HepG2 (cell line): Measurements from ENCODE around the gene OAF. TPM values are rescaled to one million over a fixed set of nuclear protein-coding genes. Genes with fewer than 3 reads are reported as not detected.

Source experiments
- ATF7 ChIP-seq, 2 experiments: fragments of 450-650 bp in 1 of 2; sonication (generic) in 1 of 2; formaldehyde crosslinking in 1 of 2; IDR thresholded peaks; 2 replicates each; pipeline versions ENCODE4 v1.4.0 to v1.6.1; 2016 to 2020; ENCODE audit warnings: antibody characterized with exemption in 1 of 2, mild to moderate bottlenecking in 1 of 2, missing genetic modification reagents in 1 of 2
- HOXA7 ChIP-seq: sonication (generic); formaldehyde crosslinking; IDR thresholded peaks from 2 replicates; pipeline ENCODE4 v1.8.1; 2022; ENCODE audit warnings: mild to moderate bottlenecking, missing genetic modification reagents, moderate library complexity
- MAZ ChIP-seq, 2 experiments: sonication (generic) in 1 of 2; formaldehyde crosslinking in 1 of 2; IDR thresholded peaks; 2 replicates each; pipeline versions ENCODE4 v1.5.0 to v1.6.1; 2012 to 2020; ENCODE audit warnings: low read depth in 2 of 2, mild to moderate bottlenecking in 2 of 2, borderline replicate concordance in 1 of 2, improper control_type of control experiment in 1 of 2, low read length in 1 of 2, missing genetic modification reagents in 1 of 2, moderate library complexity in 1 of 2
- NFKB2 ChIP-seq: sonication (generic); formaldehyde crosslinking; IDR thresholded peaks from 2 replicates; pipeline ENCODE4 v1.4.0; 2020; ENCODE audit warnings: missing genetic modification reagents, borderline replicate concordance
- PRPF4 ChIP-seq: fragments of 200-400 bp; formaldehyde crosslinking; IDR thresholded peaks from 2 replicates; pipeline ENCODE4 v1.6.1; 2016; ENCODE audit warnings: low read length, low read depth; ENCODE audit not compliant: poor library complexity, severe bottlenecking
- TMF1 ChIP-seq: sonication (generic); formaldehyde crosslinking; IDR thresholded peaks from 2 replicates; pipeline ENCODE4 v1.8.1; 2022; ENCODE audit warnings: low read depth, missing genetic modification reagents
- ZFP37 ChIP-seq: sonication (generic); formaldehyde crosslinking; IDR thresholded peaks from 2 replicates; pipeline ENCODE4 v1.4.0; 2020; ENCODE audit warnings: missing genetic modification reagents, borderline replicate concordance
- ZNF205 ChIP-seq: IDR thresholded peaks from 2 replicates; pipeline ENCODE4 v1.6.1; 2018; ENCODE audit warnings: missing biosample characterization, missing genetic modification reagents
- ZNF207 ChIP-seq: fragments of 450-650 bp; IDR thresholded peaks from 2 replicates; pipeline ENCODE4 v1.6.1; 2016; ENCODE audit warnings: antibody characterized with exemption, borderline replicate concordance
- ZNF383 ChIP-seq: sonication (generic); formaldehyde crosslinking; IDR thresholded peaks from 2 replicates; pipeline ENCODE4 v1.4.0; 2020; ENCODE audit warnings: missing genetic modification reagents, mild to moderate bottlenecking, borderline replicate concordance
- ZNF567 ChIP-seq: sonication (generic); formaldehyde crosslinking; IDR thresholded peaks from 2 replicates; pipeline ENCODE4 v1.8.1; 2023; ENCODE audit warnings: mild to moderate bottlenecking, missing genetic modification reagents, borderline replicate concordance
- ZNF777 ChIP-seq: sonication (generic); formaldehyde crosslinking; IDR thresholded peaks from 2 replicates; pipeline ENCODE4 v1.4.0; 2020; ENCODE audit warnings: missing genetic modification reagents
- ZNF781 ChIP-seq: sonication (generic); formaldehyde crosslinking; IDR thresholded peaks from 2 replicates; pipeline ENCODE4 v1.5.1; 2020; ENCODE audit warnings: borderline replicate concordance, mild to moderate bottlenecking, missing genetic modification reagents; ENCODE audit errors: not compliant biosample characterization
- ZNF790 ChIP-seq: sonication (generic); formaldehyde crosslinking; IDR thresholded peaks from 2 replicates; pipeline ENCODE4 v1.8.0; 2022; ENCODE audit warnings: missing genetic modification reagents, mild to moderate bottlenecking, borderline replicate concordance
- ZSCAN20 ChIP-seq: sonication (generic); formaldehyde crosslinking; IDR thresholded peaks from 2 replicates; pipeline ENCODE4 v1.4.0; 2020; ENCODE audit warnings: missing genetic modification reagents, mild to moderate bottlenecking, borderline replicate concordance
- polyA plus RNA-seq, 8 experiments: library from polyadenylated mRNA; depleted of rRNA in 3 of 8; stranded (reverse) in 7 of 8; unstranded in 1 of 8; fragments of >200 nt; fragmentation: Illumina TruSeq in 4 of 8; extraction: Trizol in 4 of 8; gene quantifications; 2 replicates each; pipeline versions ENCODE4 v1.2.1 to v1.2.3, GENCODE V29; 2011 to 2016; ENCODE audit warnings: low read depth in 4 of 8, missing spikeins in 1 of 8, mixed read lengths in 1 of 8; ENCODE audit not compliant: insufficient read depth in 1 of 8
- total RNA-seq, 5 experiments: library from RNA; depleted of rRNA; stranded (reverse); fragments of >200 nt; fragmentation: Illumina TruSeq; extraction: Trizol; gene quantifications; 2 replicates each; pipeline ENCODE4 v1.2.3, GENCODE V29; 2016; ENCODE audit warnings: low read depth in 1 of 5
- TF ChIP-seq, protein P1 (sequence below): IDR thresholded peaks from 2 replicates; pipeline ENCODE4 v1.6.1; 2016; ENCODE audit warnings: low read depth, control low read depth
- TF ChIP-seq, protein P2 (sequence below): sonication (generic); formaldehyde crosslinking; IDR thresholded peaks from 2 replicates; pipeline ENCODE4 v1.5.0; 2020; ENCODE audit warnings: mild to moderate bottlenecking, missing genetic modification reagents, borderline replicate concordance
- TF ChIP-seq, protein P3 (sequence below): IDR thresholded peaks from 2 replicates; pipeline ENCODE4 v1.6.1; 2016; ENCODE audit warnings: mild to moderate bottlenecking
- TF ChIP-seq, protein P4 (sequence below): sonication (generic); formaldehyde crosslinking; IDR thresholded peaks from 2 replicates; pipeline ENCODE4 v1.4.0; 2020; ENCODE audit warnings: missing genetic modification reagents; ENCODE audit errors: not compliant biosample characterization

OAF gene
- total and polyA plus RNA-seq, 2 of the 13 experiments (the other 11 are each of a cell fraction or from before 2014, with no cell fraction given) = 63.7 to 94.6 TPM

DNA sequence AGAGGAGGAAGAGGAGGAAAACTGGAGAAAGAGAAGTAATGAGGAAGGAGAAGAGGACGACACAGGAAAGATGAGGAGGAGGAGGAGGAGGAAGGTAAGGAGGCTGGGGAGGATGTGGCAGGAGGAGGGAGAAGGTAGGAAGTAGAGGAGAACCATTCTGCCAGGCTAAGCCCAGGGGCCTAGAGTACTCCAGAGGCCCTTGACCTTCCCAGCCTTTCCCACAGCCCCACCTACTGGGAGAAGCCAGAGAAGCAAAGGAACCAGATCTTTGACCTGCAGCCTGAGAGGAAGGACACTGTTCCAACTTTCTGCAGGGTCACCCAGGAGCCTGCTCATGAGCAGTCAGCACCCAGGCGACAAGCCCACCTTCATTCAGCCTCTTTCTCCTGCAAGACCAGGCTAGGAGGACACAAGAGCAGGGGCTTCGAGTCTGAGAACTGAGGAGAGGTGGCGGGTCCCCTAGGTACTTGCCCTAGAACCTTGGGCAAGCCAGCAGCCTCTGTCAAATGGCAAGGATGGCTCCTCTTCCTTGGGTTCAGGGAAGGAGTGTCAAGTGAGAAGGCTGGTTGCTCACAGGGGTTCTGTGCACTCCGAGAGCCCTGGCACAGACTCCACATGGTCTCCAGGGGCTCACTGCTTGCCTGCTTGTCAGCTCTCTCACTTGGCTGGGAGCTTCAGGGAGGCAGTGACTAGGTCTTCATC is 27.9 kb upstream of the OAF start (continued):
- TF ChIP-seq ATF7 (IDR thresholded peaks at IDR 0.05) (no peak), ATF7 (CRISPR knock-in tag; IDR thresholded peaks at IDR 0.05) (no peak), PRPF4 (no peak), ZNF790 (CRISPR knock-in tag) (no peak), ZNF205 (no peak), ZFP37 (CRISPR knock-in tag) (no peak), ZNF207 (no peak), ZNF781 (CRISPR knock-in tag) (no peak), ZNF383 (CRISPR knock-in tag) (no peak), TMF1 (no peak), MAZ (IDR thresholded peaks at IDR 0.05; ENCODE audit: borderline replicate concordance, low read depth, low read length) (no peak), MAZ (CRISPR knock-in tag; IDR thresholded peaks at IDR 0.05; ENCODE audit: low read depth) (0 out of 2 replicates have a peak, but pooled peaks have one; percentile 40), HOXA7 (no peak), ZSCAN20 (CRISPR knock-in tag) (no peak), ZNF567 (CRISPR knock-in tag) (no peak), ZNF777 (CRISPR knock-in tag) (no peak), NFKB2 (CRISPR knock-in tag) (no peak)
- TF ChIP-seq, protein P1, sequence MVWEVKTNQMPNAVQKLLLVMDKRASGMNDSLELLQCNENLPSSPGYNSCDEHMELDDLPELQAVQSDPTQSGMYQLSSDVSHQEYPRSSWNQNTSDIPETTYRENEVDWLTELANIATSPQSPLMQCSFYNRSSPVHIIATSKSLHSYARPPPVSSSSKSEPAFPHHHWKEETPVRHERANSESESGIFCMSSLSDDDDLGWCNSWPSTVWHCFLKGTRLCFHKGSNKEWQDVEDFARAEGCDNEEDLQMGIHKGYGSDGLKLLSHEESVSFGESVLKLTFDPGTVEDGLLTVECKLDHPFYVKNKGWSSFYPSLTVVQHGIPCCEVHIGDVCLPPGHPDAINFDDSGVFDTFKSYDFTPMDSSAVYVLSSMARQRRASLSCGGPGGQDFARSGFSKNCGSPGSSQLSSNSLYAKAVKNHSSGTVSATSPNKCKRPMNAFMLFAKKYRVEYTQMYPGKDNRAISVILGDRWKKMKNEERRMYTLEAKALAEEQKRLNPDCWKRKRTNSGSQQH (CRISPR knock-in tag) = no peak
- TF ChIP-seq, protein P2, sequence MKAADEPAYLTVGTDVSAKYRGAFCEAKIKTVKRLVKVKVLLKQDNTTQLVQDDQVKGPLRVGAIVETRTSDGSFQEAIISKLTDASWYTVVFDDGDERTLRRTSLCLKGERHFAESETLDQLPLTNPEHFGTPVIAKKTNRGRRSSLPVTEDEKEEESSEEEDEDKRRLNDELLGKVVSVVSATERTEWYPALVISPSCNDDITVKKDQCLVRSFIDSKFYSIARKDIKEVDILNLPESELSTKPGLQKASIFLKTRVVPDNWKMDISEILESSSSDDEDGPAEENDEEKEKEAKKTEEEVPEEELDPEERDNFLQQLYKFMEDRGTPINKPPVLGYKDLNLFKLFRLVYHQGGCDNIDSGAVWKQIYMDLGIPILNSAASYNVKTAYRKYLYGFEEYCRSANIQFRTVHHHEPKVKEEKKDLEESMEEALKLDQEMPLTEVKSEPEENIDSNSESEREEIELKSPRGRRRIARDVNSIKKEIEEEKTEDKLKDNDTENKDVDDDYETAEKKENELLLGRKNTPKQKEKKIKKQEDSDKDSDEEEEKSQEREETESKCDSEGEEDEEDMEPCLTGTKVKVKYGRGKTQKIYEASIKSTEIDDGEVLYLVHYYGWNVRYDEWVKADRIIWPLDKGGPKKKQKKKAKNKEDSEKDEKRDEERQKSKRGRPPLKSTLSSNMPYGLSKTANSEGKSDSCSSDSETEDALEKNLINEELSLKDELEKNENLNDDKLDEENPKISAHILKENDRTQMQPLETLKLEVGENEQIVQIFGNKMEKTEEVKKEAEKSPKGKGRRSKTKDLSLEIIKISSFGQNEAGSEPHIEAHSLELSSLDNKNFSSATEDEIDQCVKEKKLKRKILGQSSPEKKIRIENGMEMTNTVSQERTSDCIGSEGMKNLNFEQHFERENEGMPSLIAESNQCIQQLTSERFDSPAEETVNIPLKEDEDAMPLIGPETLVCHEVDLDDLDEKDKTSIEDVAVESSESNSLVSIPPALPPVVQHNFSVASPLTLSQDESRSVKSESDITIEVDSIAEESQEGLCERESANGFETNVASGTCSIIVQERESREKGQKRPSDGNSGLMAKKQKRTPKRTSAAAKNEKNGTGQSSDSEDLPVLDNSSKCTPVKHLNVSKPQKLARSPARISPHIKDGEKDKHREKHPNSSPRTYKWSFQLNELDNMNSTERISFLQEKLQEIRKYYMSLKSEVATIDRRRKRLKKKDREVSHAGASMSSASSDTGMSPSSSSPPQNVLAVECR (CRISPR knock-in tag) = no peak
- TF ChIP-seq, protein P3, sequence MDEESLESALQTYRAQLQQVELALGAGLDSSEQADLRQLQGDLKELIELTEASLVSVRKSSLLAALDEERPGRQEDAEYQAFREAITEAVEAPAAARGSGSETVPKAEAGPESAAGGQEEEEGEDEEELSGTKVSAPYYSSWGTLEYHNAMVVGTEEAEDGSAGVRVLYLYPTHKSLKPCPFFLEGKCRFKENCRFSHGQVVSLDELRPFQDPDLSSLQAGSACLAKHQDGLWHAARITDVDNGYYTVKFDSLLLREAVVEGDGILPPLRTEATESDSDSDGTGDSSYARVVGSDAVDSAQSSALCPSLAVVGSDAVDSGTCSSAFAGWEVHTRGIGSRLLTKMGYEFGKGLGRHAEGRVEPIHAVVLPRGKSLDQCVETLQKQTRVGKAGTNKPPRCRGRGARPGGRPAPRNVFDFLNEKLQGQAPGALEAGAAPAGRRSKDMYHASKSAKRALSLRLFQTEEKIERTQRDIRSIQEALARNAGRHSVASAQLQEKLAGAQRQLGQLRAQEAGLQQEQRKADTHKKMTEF (CRISPR knock-in tag) = peak; percentile 49; the same call in 1 of the 2 replicates
- TF ChIP-seq, protein P4, sequence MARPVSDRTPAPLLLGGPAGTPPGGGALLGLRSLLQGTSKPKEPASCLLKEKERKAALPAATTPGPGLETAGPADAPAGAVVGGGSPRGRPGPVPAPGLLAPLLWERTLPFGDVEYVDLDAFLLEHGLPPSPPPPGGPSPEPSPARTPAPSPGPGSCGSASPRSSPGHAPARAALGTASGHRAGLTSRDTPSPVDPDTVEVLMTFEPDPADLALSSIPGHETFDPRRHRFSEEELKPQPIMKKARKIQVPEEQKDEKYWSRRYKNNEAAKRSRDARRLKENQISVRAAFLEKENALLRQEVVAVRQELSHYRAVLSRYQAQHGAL = no peak
